Measurements from ENCODE around the gene GPX4.

DNA sequence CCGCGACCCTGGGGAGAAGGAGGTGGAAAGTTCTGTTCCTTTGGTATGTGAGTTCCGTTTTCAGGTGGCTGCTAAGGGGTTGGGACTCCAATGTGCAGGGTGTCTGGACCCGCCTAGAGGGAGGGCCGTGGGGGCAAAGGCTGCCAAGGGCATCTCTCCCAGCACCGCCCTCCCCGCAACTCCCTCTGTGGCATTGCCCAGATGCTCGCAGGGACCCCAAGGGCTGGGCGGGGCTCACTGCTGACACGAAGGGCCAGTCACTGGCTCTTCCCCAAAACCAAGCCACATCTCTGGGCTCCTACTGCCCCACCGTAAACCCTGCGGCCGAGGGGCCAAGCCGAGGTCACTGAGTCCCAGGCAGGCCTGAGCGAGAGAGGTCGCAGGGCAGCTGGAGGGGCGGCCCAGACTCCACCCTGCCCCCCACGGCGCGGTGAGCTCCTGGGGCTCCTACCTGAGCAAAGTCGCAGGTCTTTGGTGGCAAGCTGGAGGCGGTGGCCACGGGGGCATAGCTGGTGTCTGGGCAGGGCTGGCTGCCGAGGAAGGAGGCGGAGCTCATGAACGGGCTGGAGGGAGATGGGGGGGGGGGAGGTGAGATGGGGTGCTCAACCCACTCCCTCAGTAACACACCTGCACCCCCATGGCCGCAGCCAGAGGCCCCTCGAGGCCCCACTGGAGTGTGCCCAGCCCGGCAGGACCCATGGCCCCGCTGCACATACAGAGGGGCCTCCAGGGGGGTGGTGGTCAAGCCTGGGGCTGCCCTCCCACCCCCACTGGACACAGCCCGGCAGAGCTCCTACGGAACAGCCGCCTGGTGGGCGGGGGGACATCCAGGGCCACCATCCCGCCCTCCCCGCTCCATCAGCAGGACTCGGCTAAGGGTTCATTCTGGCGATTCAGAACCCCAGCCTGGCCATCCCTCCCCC is 43.3 kb downstream of the GPX4 start:
- TF ChIP-seq, protein P1, sequence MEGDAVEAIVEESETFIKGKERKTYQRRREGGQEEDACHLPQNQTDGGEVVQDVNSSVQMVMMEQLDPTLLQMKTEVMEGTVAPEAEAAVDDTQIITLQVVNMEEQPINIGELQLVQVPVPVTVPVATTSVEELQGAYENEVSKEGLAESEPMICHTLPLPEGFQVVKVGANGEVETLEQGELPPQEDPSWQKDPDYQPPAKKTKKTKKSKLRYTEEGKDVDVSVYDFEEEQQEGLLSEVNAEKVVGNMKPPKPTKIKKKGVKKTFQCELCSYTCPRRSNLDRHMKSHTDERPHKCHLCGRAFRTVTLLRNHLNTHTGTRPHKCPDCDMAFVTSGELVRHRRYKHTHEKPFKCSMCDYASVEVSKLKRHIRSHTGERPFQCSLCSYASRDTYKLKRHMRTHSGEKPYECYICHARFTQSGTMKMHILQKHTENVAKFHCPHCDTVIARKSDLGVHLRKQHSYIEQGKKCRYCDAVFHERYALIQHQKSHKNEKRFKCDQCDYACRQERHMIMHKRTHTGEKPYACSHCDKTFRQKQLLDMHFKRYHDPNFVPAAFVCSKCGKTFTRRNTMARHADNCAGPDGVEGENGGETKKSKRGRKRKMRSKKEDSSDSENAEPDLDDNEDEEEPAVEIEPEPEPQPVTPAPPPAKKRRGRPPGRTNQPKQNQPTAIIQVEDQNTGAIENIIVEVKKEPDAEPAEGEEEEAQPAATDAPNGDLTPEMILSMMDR (IDR thresholded peaks at IDR 0.05; ENCODE audit: low read depth, low read length): no peak
- TF ChIP-seq EZH2phosphoT487 (IDR thresholded peaks at IDR 0.05; ENCODE audit: low read depth): no peak
